ENCODE results near the gene GLRX2.

Gene GLRX2, protein sequence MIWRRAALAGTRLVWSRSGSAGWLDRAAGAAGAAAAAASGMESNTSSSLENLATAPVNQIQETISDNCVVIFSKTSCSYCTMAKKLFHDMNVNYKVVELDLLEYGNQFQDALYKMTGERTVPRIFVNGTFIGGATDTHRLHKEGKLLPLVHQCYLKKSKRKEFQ

DNA sequence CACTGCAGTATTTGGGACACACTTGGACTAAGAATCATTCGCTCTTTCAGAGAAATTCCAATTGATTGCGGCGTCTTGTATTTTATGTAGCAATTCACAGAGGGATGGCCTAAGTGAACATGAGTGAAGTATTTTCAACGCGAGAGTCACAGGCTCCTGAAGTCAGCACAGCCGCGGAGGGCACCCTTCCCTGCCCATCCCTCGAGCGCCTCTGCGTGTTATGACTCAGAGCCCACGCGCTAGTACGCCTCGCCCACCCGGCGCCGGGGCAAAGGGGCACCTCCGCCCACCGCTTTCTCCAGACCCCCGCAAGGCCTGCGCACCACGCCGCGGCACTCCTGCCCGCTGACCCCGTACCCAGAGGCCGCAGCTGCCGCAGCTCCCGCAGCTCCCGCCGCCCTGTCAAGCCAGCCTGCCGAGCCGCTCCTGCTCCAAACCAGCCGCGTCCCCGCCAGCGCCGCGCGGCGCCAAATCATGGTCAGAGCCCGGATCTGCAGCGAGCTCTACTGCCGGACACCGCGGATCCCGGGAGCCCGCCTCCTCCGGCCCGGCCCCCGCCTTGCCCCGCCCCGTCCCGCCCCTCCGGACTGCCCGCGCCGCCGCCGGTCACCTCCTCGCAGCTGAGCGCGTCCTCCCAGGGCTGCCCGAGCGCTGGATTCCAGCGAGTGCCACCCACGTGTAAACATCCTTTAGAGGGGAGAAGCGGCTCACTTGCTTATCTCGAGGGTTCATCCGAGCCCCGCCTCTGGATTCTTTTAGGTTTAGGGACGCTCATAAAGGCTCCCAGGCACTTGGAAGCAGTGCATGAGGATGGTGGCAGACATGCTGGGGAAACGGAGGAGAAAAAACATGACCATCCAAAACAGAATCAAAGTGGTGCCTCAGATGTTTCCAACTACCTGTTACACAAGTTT is at the start of gene GLRX2:
GLRX2 (minus strand) TSS at position 508 of the 914 bp plus-strand sequence; CDS start at position 476, 32 bp downstream.
- peak within 1 kb of the TSS; percentile 89 for H3K4me3 ChIP-seq (ENCODE audit: insufficient read length, low read depth)
- no peaks in the 10 kb centered on the region for H3K4me1 ChIP-seq (ENCODE audit: insufficient read depth, insufficient read length)
- peaks cover 12% of the 10 kb centered on the region for H3K36me3 ChIP-seq (ENCODE audit: insufficient read depth, insufficient read length, low read length)
- H3K9me3 ChIP-seq (ENCODE audit: insufficient read depth, low read length) = no peaks in the 10 kb centered on the region
- peak; percentile 83 for DNase-seq (ENCODE audit: low read depth, low spot score)
- H3K9ac ChIP-seq (ENCODE audit: insufficient read length, low read depth) = peak within 1 kb of the TSS; percentile 88
- TF ChIP-seq ZNF274 (IDR thresholded peaks at IDR 0.05; ENCODE audit: low read depth, low read length) (no peak), YY1 (IDR thresholded peaks at IDR 0.05; ENCODE audit: insufficient read depth, insufficient read length) (no peak), SUZ12 (IDR thresholded peaks at IDR 0.05; ENCODE audit: extremely low read depth, insufficient read depth, insufficient read length) (no peak)
- peaks cover 14% of the 10 kb centered on the region for H3K27me3 ChIP-seq (ENCODE audit: insufficient read depth, insufficient read length)

DNA sequence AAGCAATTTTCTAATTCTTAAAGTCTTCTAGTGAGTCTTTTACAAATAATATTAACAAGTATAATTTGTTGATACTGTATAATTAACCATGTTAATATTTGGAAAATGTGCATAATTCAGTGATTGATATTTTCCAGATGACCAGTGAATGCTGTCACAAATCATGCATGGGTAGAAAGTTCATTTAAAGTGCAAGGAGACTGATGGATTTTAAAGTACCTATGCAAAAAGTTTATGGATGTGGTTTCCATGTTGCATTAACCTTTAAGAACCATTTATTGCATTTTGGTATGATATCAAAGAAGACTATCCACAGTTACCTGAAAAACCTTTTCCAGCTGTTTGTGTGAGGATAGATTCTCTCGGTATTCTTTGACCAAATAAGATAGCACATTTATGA is 39.8 kb upstream of the GLRX2 start:
- Histone ChIP-seq H3K9ac (ENCODE audit: insufficient read length, low read depth) (no peak overlapping the region), H3K36me3 (ENCODE audit: insufficient read depth, insufficient read length, low read length) (peaks cover 87% of the 10 kb centered on the region), H3K9me3 (ENCODE audit: insufficient read depth, low read length) (no peaks in the 10 kb centered on the region), H3K4me1 (ENCODE audit: insufficient read depth, insufficient read length) (no peaks in the 10 kb centered on the region), H3K27me3 (ENCODE audit: insufficient read depth, insufficient read length) (no peaks in the 10 kb centered on the region), H3K4me3 (ENCODE audit: insufficient read length, low read depth) (no peak overlapping the region)
- no peak for DNase-seq (ENCODE audit: low read depth, low spot score)
- TF ChIP-seq YY1 (IDR thresholded peaks at IDR 0.05; ENCODE audit: insufficient read depth, insufficient read length) (no peak), SUZ12 (IDR thresholded peaks at IDR 0.05; ENCODE audit: extremely low read depth, insufficient read depth, insufficient read length) (no peak), ZNF274 (IDR thresholded peaks at IDR 0.05; ENCODE audit: low read depth, low read length) (no peak)

DNA sequence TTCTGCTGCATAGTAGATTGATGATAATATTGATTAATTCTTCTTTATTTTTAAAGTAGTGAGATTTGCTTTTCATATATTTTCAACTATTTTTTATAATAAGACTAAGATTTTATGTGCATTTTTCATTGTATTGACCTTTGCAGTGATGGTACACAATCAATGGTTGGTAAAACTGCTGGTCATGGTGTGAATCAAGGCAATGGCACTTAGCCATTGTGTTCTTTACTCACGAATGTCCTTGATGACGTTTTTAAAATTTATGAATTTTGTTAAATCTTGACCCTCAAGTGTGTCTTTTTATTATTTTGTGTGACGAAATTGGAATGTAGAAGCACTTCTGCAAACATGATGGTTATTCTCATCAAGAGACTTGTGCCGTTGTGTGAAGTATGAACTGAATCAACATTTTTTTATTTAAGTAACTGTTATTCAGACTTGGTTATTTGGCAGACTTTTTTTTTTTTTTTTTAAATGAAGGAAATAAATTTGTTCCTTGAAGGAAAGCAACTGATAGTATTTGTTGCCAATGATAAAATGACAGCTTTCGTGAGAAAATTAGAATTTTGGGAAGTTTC is 39.2 kb upstream of the GLRX2 start:
- peaks cover 87% of the 10 kb centered on the region for H3K36me3 ChIP-seq (ENCODE audit: insufficient read depth, insufficient read length, low read length)
- H3K4me1 ChIP-seq (ENCODE audit: insufficient read depth, insufficient read length) = no peaks in the 10 kb centered on the region
- no peaks in the 10 kb centered on the region for H3K9me3 ChIP-seq (ENCODE audit: insufficient read depth, low read length)
- H3K4me3 ChIP-seq (ENCODE audit: insufficient read length, low read depth) = no peak overlapping the region
- no peaks in the 10 kb centered on the region for H3K27me3 ChIP-seq (ENCODE audit: insufficient read depth, insufficient read length)
- H3K9ac ChIP-seq (ENCODE audit: insufficient read length, low read depth) = no peak overlapping the region
- DNase-seq (ENCODE audit: low read depth, low spot score) = no peak
- TF ChIP-seq YY1 (IDR thresholded peaks at IDR 0.05; ENCODE audit: insufficient read depth, insufficient read length) = no peak
- no peak for TF ChIP-seq SUZ12 (IDR thresholded peaks at IDR 0.05; ENCODE audit: extremely low read depth, insufficient read depth, insufficient read length)

DNA sequence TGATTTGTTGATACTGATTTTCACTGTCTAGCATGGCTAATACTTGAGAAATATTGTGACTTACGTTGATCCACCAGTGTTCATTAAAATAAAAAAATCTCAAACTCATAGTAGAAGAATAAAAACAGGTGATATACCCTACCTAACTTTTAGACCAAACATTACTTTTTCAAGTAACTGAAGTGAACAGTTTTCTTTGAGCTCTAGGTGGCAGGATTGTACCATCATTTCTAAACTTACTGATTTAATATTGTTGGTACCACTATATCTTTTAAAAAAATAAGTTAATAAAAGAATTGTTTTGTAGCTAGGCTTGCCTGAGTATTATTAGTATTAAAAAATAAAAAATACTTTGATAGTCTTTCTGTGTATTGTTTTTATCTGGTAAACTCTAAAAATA is 38.1 kb upstream of the GLRX2 start:
- H3K4me3 ChIP-seq (ENCODE audit: insufficient read length, low read depth) = no peak overlapping the region
- H3K4me1 ChIP-seq (ENCODE audit: insufficient read depth, insufficient read length) = no peaks in the 10 kb centered on the region
- H3K27me3 ChIP-seq (ENCODE audit: insufficient read depth, insufficient read length) = no peaks in the 10 kb centered on the region
- H3K9ac ChIP-seq (ENCODE audit: insufficient read length, low read depth) = no peak overlapping the region
- no peak for TF ChIP-seq YY1 (IDR thresholded peaks at IDR 0.05; ENCODE audit: insufficient read depth, insufficient read length)
- TF ChIP-seq SUZ12 (IDR thresholded peaks at IDR 0.05; ENCODE audit: extremely low read depth, insufficient read depth, insufficient read length) = no peak
- no peak for TF ChIP-seq ZNF274 (IDR thresholded peaks at IDR 0.05; ENCODE audit: low read depth, low read length)
- no peaks in the 10 kb centered on the region for H3K9me3 ChIP-seq (ENCODE audit: insufficient read depth, low read length)
- no peak for DNase-seq (ENCODE audit: low read depth, low spot score)
- peaks cover 87% of the 10 kb centered on the region for H3K36me3 ChIP-seq (ENCODE audit: insufficient read depth, insufficient read length, low read length)

DNA sequence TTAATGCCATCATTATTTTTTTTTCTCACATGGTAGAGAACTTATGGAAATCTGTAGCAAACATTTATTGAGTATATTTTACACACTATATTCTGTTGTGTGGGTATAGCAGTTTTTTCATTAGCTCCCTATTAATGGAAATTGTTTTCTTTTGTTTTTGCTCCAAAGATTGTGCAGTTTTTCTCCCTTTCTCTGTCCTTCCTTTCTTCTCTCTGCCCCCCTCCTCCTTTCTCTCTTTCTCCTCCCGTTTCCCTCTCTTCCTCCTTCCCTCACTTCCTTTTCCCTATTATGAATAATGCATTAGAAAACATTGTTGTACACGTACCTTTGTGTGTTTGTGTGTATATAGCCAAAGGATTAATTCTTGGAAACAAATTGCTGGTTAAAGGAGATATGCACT is 37.2 kb upstream of the GLRX2 start:
- H3K36me3 ChIP-seq (ENCODE audit: insufficient read depth, insufficient read length, low read length) = peaks cover 89% of the 10 kb centered on the region
- TF ChIP-seq ZNF274 (IDR thresholded peaks at IDR 0.05; ENCODE audit: low read depth, low read length) = no peak
- no peak for TF ChIP-seq YY1 (IDR thresholded peaks at IDR 0.05; ENCODE audit: insufficient read depth, insufficient read length)
- TF ChIP-seq SUZ12 (IDR thresholded peaks at IDR 0.05; ENCODE audit: extremely low read depth, insufficient read depth, insufficient read length) = no peak

DNA sequence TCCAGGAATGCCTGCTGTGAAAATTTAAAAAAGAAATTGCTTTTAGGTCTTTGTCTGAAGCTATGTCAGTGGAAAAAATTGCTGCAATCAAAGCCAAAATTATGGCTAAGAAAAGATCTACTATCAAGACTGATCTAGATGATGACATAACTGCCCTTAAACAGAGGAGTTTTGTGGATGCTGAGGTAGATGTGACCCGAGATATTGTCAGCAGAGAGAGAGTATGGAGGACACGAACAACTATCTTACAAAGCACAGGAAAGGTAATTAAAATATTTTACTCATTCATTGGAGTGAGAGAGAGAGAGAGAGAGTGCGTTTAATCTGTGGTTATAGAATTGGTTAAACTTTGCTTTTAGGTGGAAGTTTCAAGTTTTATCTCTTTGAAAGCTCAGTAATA is 36.6 kb upstream of the GLRX2 start:
- Histone ChIP-seq H3K9me3 (ENCODE audit: insufficient read depth, low read length) (no peaks in the 10 kb centered on the region), H3K4me3 (ENCODE audit: insufficient read length, low read depth) (no peak overlapping the region), H3K27me3 (ENCODE audit: insufficient read depth, insufficient read length) (no peaks in the 10 kb centered on the region), H3K4me1 (ENCODE audit: insufficient read depth, insufficient read length) (no peaks in the 10 kb centered on the region), H3K9ac (ENCODE audit: insufficient read length, low read depth) (no peak overlapping the region), H3K36me3 (ENCODE audit: insufficient read depth, insufficient read length, low read length) (peaks cover 89% of the 10 kb centered on the region)
- TF ChIP-seq YY1 (IDR thresholded peaks at IDR 0.05; ENCODE audit: insufficient read depth, insufficient read length) (no peak), ZNF274 (IDR thresholded peaks at IDR 0.05; ENCODE audit: low read depth, low read length) (no peak), SUZ12 (IDR thresholded peaks at IDR 0.05; ENCODE audit: extremely low read depth, insufficient read depth, insufficient read length) (no peak)
- DNase-seq (ENCODE audit: low read depth, low spot score) = no peak

More for the DNA sequence above, 37.2 kb upstream of the GLRX2 start:
- Histone ChIP-seq H3K4me1 (ENCODE audit: insufficient read depth, insufficient read length) (no peaks in the 10 kb centered on the region), H3K4me3 (ENCODE audit: insufficient read length, low read depth) (no peak overlapping the region), H3K9ac (ENCODE audit: insufficient read length, low read depth) (no peak overlapping the region), H3K9me3 (ENCODE audit: insufficient read depth, low read length) (no peaks in the 10 kb centered on the region), H3K27me3 (ENCODE audit: insufficient read depth, insufficient read length) (no peaks in the 10 kb centered on the region)
- DNase-seq (ENCODE audit: low read depth, low spot score) = no peak

DNA sequence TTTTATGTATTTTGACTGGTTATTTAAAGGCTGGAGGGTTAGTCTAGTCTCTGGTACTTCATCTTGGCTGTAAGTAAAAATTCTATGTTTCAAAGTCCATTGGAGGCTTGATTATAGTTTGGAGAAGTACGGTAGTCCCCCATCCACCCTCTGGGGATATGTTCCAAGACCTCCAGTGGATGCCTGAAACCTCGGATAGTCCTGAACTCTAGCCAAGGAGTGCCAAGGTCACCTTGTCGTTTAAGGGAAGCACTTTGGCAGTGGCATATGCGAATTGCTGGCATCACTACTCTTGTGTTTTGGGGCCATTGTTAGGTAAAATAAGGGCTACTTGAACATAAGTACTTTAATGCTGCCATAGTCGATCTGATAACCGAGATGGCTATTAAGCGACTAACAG is 35.0 kb upstream of the GLRX2 start:
- DNase-seq (ENCODE audit: low read depth, low spot score) = no peak
- no peaks in the 10 kb centered on the region for H3K27me3 ChIP-seq (ENCODE audit: insufficient read depth, insufficient read length)
- TF ChIP-seq SUZ12 (IDR thresholded peaks at IDR 0.05; ENCODE audit: extremely low read depth, insufficient read depth, insufficient read length) = no peak
- TF ChIP-seq YY1 (IDR thresholded peaks at IDR 0.05; ENCODE audit: insufficient read depth, insufficient read length) = no peak
- TF ChIP-seq ZNF274 (IDR thresholded peaks at IDR 0.05; ENCODE audit: low read depth, low read length) = no peak
- H3K9ac ChIP-seq (ENCODE audit: insufficient read length, low read depth) = no peak overlapping the region
- H3K9me3 ChIP-seq (ENCODE audit: insufficient read depth, low read length) = no peaks in the 10 kb centered on the region
- no peak overlapping the region for H3K4me3 ChIP-seq (ENCODE audit: insufficient read length, low read depth)
- H3K36me3 ChIP-seq (ENCODE audit: insufficient read depth, insufficient read length, low read length) = peaks cover 90% of the 10 kb centered on the region
- H3K4me1 ChIP-seq (ENCODE audit: insufficient read depth, insufficient read length) = no peaks in the 10 kb centered on the region

All from NT2/D1 (cell line).